WI38 (cell line): Measurements from ENCODE around the gene GPHN.

Source experiments
- H3K4me3 ChIP-seq: 2 replicates; pipeline ENCODE4 v1.5.1; 2011; ENCODE audit warnings: low read depth, mild to moderate bottlenecking, control low read depth, low read length
- CTCF ChIP-seq: IDR thresholded peaks from 2 replicates; pipeline ENCODE4 v1.5.1; 2012; ENCODE audit warnings: low read depth, mild to moderate bottlenecking, control low read depth, low read length

The GPHN gene

GRCh38 chr14:66638689-66639088 lies 130.7 kb downstream of the GPHN start:
- no peak for TF ChIP-seq CTCF
- no peak overlapping the region for H3K4me3 ChIP-seq

GRCh38 chr14:66641861-66642635 lies 134.1 kb downstream of the GPHN start:
- TF ChIP-seq CTCF, result no peak
- H3K4me3 ChIP-seq, result no peak overlapping the region

DNA sequence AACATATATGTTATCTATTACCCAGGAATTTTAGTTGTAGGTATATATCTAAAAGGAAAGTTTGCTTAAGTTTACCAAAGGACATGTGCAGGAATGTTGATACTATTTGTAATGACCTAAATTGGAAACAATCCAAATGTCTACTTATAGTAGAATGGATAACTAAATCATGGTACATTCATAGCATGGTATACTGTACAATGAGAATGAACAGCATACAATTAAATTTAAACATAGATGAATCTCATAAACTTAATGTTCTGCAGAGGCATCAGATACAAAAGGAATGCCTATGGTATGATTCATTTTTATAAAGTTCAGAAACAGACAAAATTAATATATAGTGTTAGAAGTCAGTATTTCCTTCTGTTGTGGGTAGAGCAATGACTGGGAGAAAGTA lies 135.4 kb downstream of the GPHN start:
- no peak overlapping the region for H3K4me3 ChIP-seq

GRCh38 chr14:66645716-66646115 lies 137.8 kb downstream of the GPHN start:
- no peak for TF ChIP-seq CTCF
- H3K4me3 ChIP-seq, result no peak overlapping the region

More for the DNA sequence above, 135.4 kb downstream of the GPHN start:
- no peak for TF ChIP-seq CTCF

- TF ChIP-seq CTCF, result no peak
- H3K4me3 ChIP-seq, result no peak overlapping the region
Measured at GRCh38 chr14:66649498-66649897, 141.6 kb downstream of the GPHN start.

- H3K4me3 ChIP-seq, result no peak overlapping the region
Measured at GRCh38 chr14:66650491-66650911, 142.6 kb downstream of the GPHN start.

More at GRCh38 chr14:66650491-66650911, 142.6 kb downstream of the GPHN start:
- TF ChIP-seq CTCF, result no peak
